Measurements from ENCODE around the gene WDR1. TPM values are rescaled to one million over a fixed set of nuclear protein-coding genes. Genes with fewer than 3 reads are reported as not detected.

The WDR1 gene
- total RNA-seq, 4 donors from 2014 or later = 196 to 268 (median 246) TPM

DNA sequence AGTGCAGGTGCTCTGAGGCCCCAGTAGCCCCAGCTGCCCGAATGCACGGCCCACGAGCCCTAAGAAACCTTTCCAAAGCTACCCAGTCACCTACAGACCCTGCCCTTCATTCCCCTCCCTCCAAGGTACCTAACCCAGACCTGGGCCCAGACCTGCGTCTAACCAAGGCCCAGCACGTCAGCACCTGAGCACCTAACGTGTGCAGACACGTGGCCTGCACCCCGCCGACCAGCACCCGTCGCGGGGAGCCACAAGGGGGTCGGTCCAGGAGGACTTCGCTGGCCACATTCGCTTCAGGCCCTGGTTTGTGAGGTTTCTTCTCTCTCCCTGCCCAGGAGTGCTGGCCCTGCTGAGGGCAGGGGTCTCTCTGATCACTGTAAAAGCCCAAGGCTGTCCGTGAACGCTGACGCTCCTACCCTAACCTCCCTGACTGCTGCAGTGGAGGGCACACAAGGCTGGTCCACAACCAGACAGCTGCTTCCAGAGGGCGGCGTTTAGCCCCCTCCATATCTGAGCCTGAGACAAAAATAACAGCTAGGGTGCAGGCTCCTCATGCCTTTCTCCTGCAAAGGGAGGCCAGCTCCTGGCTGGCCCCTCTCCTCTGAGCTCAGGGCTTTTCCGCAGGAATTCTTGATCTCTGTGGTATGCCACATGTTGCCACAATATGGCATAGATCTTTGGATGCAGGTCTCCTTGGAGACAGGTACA lies 31.8 kb downstream of the WDR1 start:
- peak overlapping the region in 1 of 4 donors; percentile 26 for H3K27ac ChIP-seq

DNA sequence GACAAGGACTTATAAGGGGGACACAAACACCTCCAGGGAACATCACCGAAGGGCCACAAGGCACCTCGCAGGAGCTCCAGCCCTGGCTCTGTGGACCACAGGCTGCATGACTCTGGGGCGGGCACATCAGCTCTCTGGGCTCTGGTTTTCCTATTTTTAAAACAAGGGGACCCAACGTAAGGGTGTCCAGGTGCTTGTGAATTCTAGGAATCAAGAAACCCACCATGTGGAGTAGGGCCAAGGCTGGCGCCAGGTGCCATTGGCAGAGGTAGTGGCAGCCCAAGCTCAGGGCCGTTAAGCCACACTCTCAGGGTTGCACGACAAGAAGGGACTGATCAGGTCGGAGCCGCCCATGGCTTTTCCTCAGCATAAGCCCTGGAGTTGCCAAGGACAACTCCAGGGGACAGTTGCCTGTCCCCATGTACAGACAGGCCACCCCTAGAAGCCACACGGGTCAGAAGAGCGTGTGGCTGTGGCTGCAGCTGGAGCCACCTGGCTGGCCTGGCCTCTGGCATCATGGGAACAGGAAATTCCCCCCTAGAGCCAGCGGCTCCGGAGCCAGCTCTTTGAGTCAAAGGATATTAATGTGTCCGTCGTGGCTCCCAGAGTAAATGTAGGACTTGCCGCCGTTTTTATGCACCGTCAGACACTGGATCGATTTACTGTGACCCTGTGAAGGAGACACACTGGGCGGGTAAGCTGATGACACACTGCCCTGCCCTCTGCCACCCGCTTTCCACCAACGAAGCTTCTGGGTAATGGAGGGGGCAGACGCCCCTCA lies 32.5 kb downstream of the WDR1 start:
- WGBS, 2 donors (ENCODE audit: low coverage in 1 of 2) = 67% methylated on average over 22 of the region's 23 CpGs; no CpG with 5 or more reads in 1 of the 2 donors
- in situ Hi-C loops (cut with MboI; ENCODE audit: low pct_ligation_motif_present in 1 of 4, low pct_unique_long_range_greater_than_20kb in 1 of 4, low sequenced_read_pairs in 3 of 4) (no loop called here), intact Hi-C loops (cut with DNase I; ENCODE audit: low total_unique reads) (no loop called here)
- DNase-seq = peak; percentile 7
- TF ChIP-seq, protein P1, sequence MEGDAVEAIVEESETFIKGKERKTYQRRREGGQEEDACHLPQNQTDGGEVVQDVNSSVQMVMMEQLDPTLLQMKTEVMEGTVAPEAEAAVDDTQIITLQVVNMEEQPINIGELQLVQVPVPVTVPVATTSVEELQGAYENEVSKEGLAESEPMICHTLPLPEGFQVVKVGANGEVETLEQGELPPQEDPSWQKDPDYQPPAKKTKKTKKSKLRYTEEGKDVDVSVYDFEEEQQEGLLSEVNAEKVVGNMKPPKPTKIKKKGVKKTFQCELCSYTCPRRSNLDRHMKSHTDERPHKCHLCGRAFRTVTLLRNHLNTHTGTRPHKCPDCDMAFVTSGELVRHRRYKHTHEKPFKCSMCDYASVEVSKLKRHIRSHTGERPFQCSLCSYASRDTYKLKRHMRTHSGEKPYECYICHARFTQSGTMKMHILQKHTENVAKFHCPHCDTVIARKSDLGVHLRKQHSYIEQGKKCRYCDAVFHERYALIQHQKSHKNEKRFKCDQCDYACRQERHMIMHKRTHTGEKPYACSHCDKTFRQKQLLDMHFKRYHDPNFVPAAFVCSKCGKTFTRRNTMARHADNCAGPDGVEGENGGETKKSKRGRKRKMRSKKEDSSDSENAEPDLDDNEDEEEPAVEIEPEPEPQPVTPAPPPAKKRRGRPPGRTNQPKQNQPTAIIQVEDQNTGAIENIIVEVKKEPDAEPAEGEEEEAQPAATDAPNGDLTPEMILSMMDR (IDR thresholded peaks at IDR 0.05) = no peak
- no peak for TF ChIP-seq POLR2AphosphoS5 (IDR thresholded peaks at IDR 0.05)
- TF ChIP-seq POLR2A (IDR thresholded peaks at IDR 0.05) = no peak
- TF ChIP-seq EP300 (IDR thresholded peaks at IDR 0.05; ENCODE audit: low read depth) = no peak
- Histone ChIP-seq H3K4me1 (peaks cover 0 to 6% (median 5%) of the 10 kb centered on the region in 4 donors), H3K9me3 (no peaks in the 10 kb centered on the region), H3K4me3 (no peak overlapping the region), H3K27ac (peak overlapping the region in 1 of 4 donors; percentile 26), H3K27me3 (no peaks in the 10 kb centered on the region), H3K36me3 (peaks cover 0 to 87% (median 45%) of the 10 kb centered on the region in 4 donors)

More for the DNA sequence above, 31.8 kb downstream of the WDR1 start:
- peaks cover under 1 to 10% (median 9%) of the 10 kb centered on the region in 4 donors for H3K4me1 ChIP-seq
- in situ Hi-C loops (cut with MboI; ENCODE audit: low pct_ligation_motif_present in 1 of 4, low pct_unique_long_range_greater_than_20kb in 1 of 4, low sequenced_read_pairs in 3 of 4) = no loop called here
- no peaks in the 10 kb centered on the region for H3K9me3 ChIP-seq
- 88% methylated on average over 21 of the region's 21 CpGs; no CpG with 5 or more reads in 1 of the 2 donors for WGBS, 2 donors (ENCODE audit: low coverage in 1 of 2)
- DNase-seq = peak; percentile 5
- no peaks in the 10 kb centered on the region for H3K27me3 ChIP-seq
- TF ChIP-seq, protein P1 (IDR thresholded peaks at IDR 0.05) = no peak
- TF ChIP-seq POLR2A (IDR thresholded peaks at IDR 0.05) (no peak), EP300 (IDR thresholded peaks at IDR 0.05; ENCODE audit: low read depth) (no peak), POLR2AphosphoS5 (IDR thresholded peaks at IDR 0.05) (no peak)
- H3K36me3 ChIP-seq = peaks cover 0 to 85% (median 41%) of the 10 kb centered on the region in 4 donors
- no peak overlapping the region for H3K4me3 ChIP-seq
- intact Hi-C loops (cut with DNase I; ENCODE audit: low total_unique reads) = no loop called here

DNA sequence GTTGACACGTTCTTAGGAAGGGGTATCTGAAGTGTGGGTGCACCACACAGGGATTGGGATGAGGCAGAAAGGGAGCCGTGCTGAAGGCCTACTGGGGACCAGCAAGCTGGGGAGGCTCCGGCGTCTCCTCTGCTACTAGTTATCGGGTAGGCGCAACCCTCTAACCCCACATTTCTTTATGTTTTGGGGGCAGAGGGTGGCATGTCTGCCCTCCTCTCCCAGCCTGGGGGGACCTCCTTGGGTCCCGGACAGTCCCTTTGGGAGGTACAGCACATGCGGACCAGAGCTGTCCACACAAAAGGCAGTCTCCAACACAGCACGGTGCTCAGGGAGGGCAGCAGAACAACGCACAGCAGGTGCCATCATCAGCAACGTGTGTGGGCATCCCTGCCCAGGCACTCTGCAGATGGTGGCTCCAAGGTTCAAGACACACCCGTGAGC lies 33.2 kb downstream of the WDR1 start:
- in situ Hi-C loops (cut with MboI; ENCODE audit: low pct_ligation_motif_present in 1 of 4, low pct_unique_long_range_greater_than_20kb in 1 of 4, low sequenced_read_pairs in 3 of 4) (no loop called here), intact Hi-C loops (cut with DNase I; ENCODE audit: low total_unique reads) (no loop called here)
- Histone ChIP-seq H3K4me3 (no peak overlapping the region), H3K9me3 (no peaks in the 10 kb centered on the region), H3K27me3 (no peaks in the 10 kb centered on the region), H3K4me1 (no peaks in the 10 kb centered on the region), H3K36me3 (peaks cover 0 to 86% (median 44%) of the 10 kb centered on the region in 4 donors), H3K27ac (no peak overlapping the region)
- TF ChIP-seq POLR2AphosphoS5 (IDR thresholded peaks at IDR 0.05) = no peak
- TF ChIP-seq, protein P1 (IDR thresholded peaks at IDR 0.05) = no peak
- no peak for TF ChIP-seq EP300 (IDR thresholded peaks at IDR 0.05; ENCODE audit: low read depth)
- whole genome bisulfite sequencing, 2 donors (ENCODE audit: low coverage in 1 of 2) = 83% methylated on average over 12 of the region's 12 CpGs; no CpG with 5 or more reads in 1 of the 2 donors
- peak; percentile 3 for DNase-seq

Data from transverse colon (tissue), 4 donors.